SK-N-SH (cell line): ENCODE results near the gene PFKP. TPM values are rescaled to one million over a fixed set of nuclear protein-coding genes. Genes with fewer than 3 reads are reported as not detected.

Experiments
- CTCF ChIA-PET: fragments of 300-600, 350-600 bp; formaldehyde crosslinking; extraction: SDS; loops from one replicate; lab custom pipeline; 2021; lab: Yijun Ruan, JAX
- POLR2A ChIA-PET: fragments of 350-600 bp; sonication (Branson Sonifier 250); formaldehyde crosslinking; extraction: SDS; loops from one replicate; lab custom pipeline; 2020; ENCODE audit warnings: antibody characterized with exemption, inconsistent platforms; lab: Yijun Ruan, JAX
- DNase-seq: peaks from one replicate; pipeline ENCODE4 v3.0.0; 2012
- H2AFZ ChIP-seq: fragments of 200-600 bp; sonication (generic); 2 replicates; pipeline ENCODE4 v1.8.1; 2016; ENCODE audit warnings: antibody characterized with exemption, mild to moderate bottlenecking, low read depth
- H3F3A ChIP-seq: fragments of 200-600 bp; sonication (generic); replicated peaks from 2 replicates; pipeline ENCODE3; 2016; ENCODE audit warnings: antibody characterized with exemption, mild to moderate bottlenecking; ENCODE audit not compliant: insufficient read depth
- H3K27ac ChIP-seq, 2 experiments: fragments of 200-500 bp in 1 of 2; fragments of 200-600 bp in 1 of 2; sonication (Bioruptor generic) in 1 of 2; sonication (generic), shearing (Covaris generic) in 1 of 2; 2 replicates each; pipeline versions ENCODE4 v1.5.1 to v1.6.1; 2014 to 2016; ENCODE audit warnings: low read depth in 2 of 2, inconsistent platforms in 1 of 2, low read length in 1 of 2, mild to moderate bottlenecking in 1 of 2, mixed read lengths in 1 of 2
- H3K27me3 ChIP-seq: fragments of 200-600 bp; sonication (generic), shearing (Covaris generic); 2 replicates; pipeline ENCODE4 v1.6.1; 2016; ENCODE audit warnings: mixed run types; ENCODE audit not compliant: insufficient read depth
- H3K36me3 ChIP-seq, 2 experiments: fragments of 200-500 bp in 1 of 2; fragments of 200-600 bp in 1 of 2; sonication (Bioruptor generic) in 1 of 2; sonication (generic) in 1 of 2; replicated peaks in 1 of 2; 2 replicates each; pipeline versions ENCODE3 to v1.5.1; 2014 to 2016; ENCODE audit warnings: low read length in 1 of 2, mild to moderate bottlenecking in 1 of 2; ENCODE audit not compliant: insufficient read depth in 2 of 2, control insufficient read depth in 1 of 2
- H3K4me1 ChIP-seq, 2 experiments: fragments of 200-500 bp in 1 of 2; fragments of 200-600 bp in 1 of 2; sonication (Bioruptor generic) in 1 of 2; sonication (generic), shearing (Covaris generic) in 1 of 2; 2 replicates each; pipeline versions ENCODE4 v1.5.1 to v1.6.1; 2014 to 2016; ENCODE audit warnings: low read depth in 1 of 2, low read length in 1 of 2, mixed run types in 1 of 2; ENCODE audit not compliant: insufficient read depth in 2 of 2, control insufficient read depth in 1 of 2
- H3K4me2 ChIP-seq: fragments of 200-600 bp; sonication (generic), shearing (Covaris generic); 2 replicates; pipeline ENCODE4 v1.6.1; 2017; ENCODE audit warnings: mixed run types
- H3K4me3 ChIP-seq, 2 experiments: fragments of 200-500 bp in 1 of 2; fragments of 200-600 bp in 1 of 2; sonication (Bioruptor generic) in 1 of 2; sonication (generic), shearing (Covaris generic) in 1 of 2; 2 replicates each; pipeline versions ENCODE4 v1.5.1 to v1.8.1; 2014 to 2016; ENCODE audit warnings: low read depth in 2 of 2, inconsistent platforms in 1 of 2, low read length in 1 of 2, mild to moderate bottlenecking in 1 of 2, mixed read lengths in 1 of 2, moderate library complexity in 1 of 2
- H3K79me2 ChIP-seq: fragments of 200-600 bp; sonication (generic); 2 replicates; pipeline ENCODE4 v1.8.1; 2017; ENCODE audit warnings: mild to moderate bottlenecking; ENCODE audit not compliant: insufficient read depth
- H3K9ac ChIP-seq: fragments of 200-600 bp; sonication (generic); 2 replicates; pipeline ENCODE4 v1.6.1; 2017; ENCODE audit warnings: mixed run types
- H3K9me2 ChIP-seq: fragments of 200-600 bp; sonication (generic); 2 replicates; pipeline ENCODE4 v1.6.1; 2017; ENCODE audit warnings: mixed run types
- H3K9me3 ChIP-seq: fragments of 200-600 bp; sonication (generic); 2 replicates; pipeline ENCODE4 v1.6.1; 2017; ENCODE audit warnings: mixed run types, mild to moderate bottlenecking, moderate library complexity
- H4K20me1 ChIP-seq: fragments of 200-600 bp; sonication (generic); 2 replicates; pipeline ENCODE4 v1.6.1; 2017; ENCODE audit warnings: mild to moderate bottlenecking, mixed run types; ENCODE audit not compliant: insufficient read depth
- CTCF ChIP-seq: fragments of 200-600 bp; sonication (generic); IDR thresholded peaks from 2 replicates; pipeline ENCODE4 v1.6.1; 2017; ENCODE audit warnings: antibody characterized with exemption, mild to moderate bottlenecking, moderate library complexity
- EP300 ChIP-seq, 2 experiments: IDR thresholded peaks; 2 replicates each; pipeline versions ENCODE4 v1.4.0 to v1.6.1; 2012; ENCODE audit warnings: borderline replicate concordance in 1 of 2, low read depth in 1 of 2, low read length in 1 of 2
- MAX ChIP-seq: IDR thresholded peaks from 2 replicates; pipeline ENCODE4 v1.4.0; 2012; ENCODE audit warnings: low read depth
- MEF2A ChIP-seq: IDR thresholded peaks from 2 replicates; pipeline ENCODE4 v1.4.0; 2012; ENCODE audit warnings: low read depth, borderline replicate concordance
- MXI1 ChIP-seq: IDR thresholded peaks from 2 replicates; pipeline ENCODE4 v1.6.1; 2012; ENCODE audit warnings: mild to moderate bottlenecking, low read depth, low read length, improper control_type of control experiment
- NFIC ChIP-seq: IDR thresholded peaks from 2 replicates; pipeline ENCODE4 v1.4.0; 2012; ENCODE audit warnings: borderline replicate concordance
- NRF1 ChIP-seq: IDR thresholded peaks from 2 replicates; pipeline ENCODE4 v1.6.1; 2012; ENCODE audit warnings: low read depth, mild to moderate bottlenecking, low read length
- RCOR1 ChIP-seq: fragments of 150-350 bp; IDR thresholded peaks from 2 replicates; pipeline ENCODE4 v1.6.1; 2017; ENCODE audit warnings: antibody characterized with exemption, low read length
- REST ChIP-seq: IDR thresholded peaks from 2 replicates; pipeline ENCODE4 v1.6.1; 2012; ENCODE audit warnings: mild to moderate bottlenecking, low read depth, low read length, moderate library complexity
- RXRA ChIP-seq: IDR thresholded peaks from 2 replicates; pipeline ENCODE4 v1.4.0; 2012; ENCODE audit warnings: low read depth, mild to moderate bottlenecking, borderline replicate concordance
- TCF12 ChIP-seq: IDR thresholded peaks from 2 replicates; pipeline ENCODE4 v1.4.0; 2012
- WGBS: methylation state at CpG from one replicate; pipeline ENCODE4 v1.1.6; 2017; ENCODE audit warnings: low lambda C conversion rate; 5-methylcytosine and 5-hydroxymethylcytosine counted together
- polyA plus RNA-seq, 3 experiments: library from polyadenylated mRNA; depleted of rRNA; stranded (reverse); fragments of >200 nt; gene quantifications; 2 replicates each; pipeline ENCODE4 v1.2.3, GENCODE V29; 2012
- TF ChIP-seq, protein P1 (sequence below): IDR thresholded peaks from 2 replicates; pipeline ENCODE4; 2012

The PFKP gene
- polyA plus RNA-seq, 1 of the 3 experiments (the other 2 are of a cell fraction), result 175 TPM

- Histone ChIP-seq H3K4me1 (no peaks in the 10 kb centered on the region), H4K20me1 (no peaks in the 10 kb centered on the region), H3K9me3 (no peaks in the 10 kb centered on the region), H3K27me3 (no peaks in the 10 kb centered on the region), H2AFZ (no peak overlapping the region), H3K36me3 (peaks cover 69 to 82% of the 10 kb centered on the region in 2 experiments), H3K79me2 (no peaks in the 10 kb centered on the region), H3K4me2 (no peak overlapping the region), H3K9me2 (no peaks in the 10 kb centered on the region), H3K4me3 (no peak overlapping the region), H3F3A (peaks cover 33% of the 10 kb centered on the region), H3K9ac (no peak overlapping the region), H3K27ac (no peak overlapping the region)
- TF ChIP-seq RCOR1, result no peak
- no peak for TF ChIP-seq NRF1
- no peak for TF ChIP-seq TCF12
- TF ChIP-seq, protein P1, sequence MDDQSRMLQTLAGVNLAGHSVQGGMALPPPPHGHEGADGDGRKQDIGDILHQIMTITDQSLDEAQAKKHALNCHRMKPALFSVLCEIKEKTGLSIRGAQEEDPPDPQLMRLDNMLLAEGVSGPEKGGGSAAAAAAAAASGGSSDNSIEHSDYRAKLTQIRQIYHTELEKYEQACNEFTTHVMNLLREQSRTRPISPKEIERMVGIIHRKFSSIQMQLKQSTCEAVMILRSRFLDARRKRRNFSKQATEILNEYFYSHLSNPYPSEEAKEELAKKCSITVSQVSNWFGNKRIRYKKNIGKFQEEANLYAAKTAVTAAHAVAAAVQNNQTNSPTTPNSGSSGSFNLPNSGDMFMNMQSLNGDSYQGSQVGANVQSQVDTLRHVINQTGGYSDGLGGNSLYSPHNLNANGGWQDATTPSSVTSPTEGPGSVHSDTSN, result no peak
- no peak for TF ChIP-seq MAX
- no peak for TF ChIP-seq MEF2A
- no peak for TF ChIP-seq MXI1
- no peak for TF ChIP-seq NFIC
- no peak for TF ChIP-seq REST
- TF ChIP-seq CTCF, result no peak
- no peak for TF ChIP-seq EP300 (IDR thresholded peaks at IDR 0.05; ENCODE audit: borderline replicate concordance in 1 of 2, low read depth in 1 of 2, low read length in 1 of 2)
- no peak for TF ChIP-seq RXRA
- POLR2A ChIA-PET, result no interaction called here
- DNase-seq, result no peak
- 77% methylated on average over 5 of the region's 5 CpGs for WGBS
- CTCF ChIA-PET, result interaction anchor here (1.1 kb wide), 1 partner anchor 206 kb away, joined by 4 read pairs; no protein-coding TSS in a partner anchor
Observed at GRCh38 chr10:3133948-3134347, 66.6 kb downstream of the PFKP start.
